Endometrium (tissue), 2 donors: Measurements from ENCODE around the gene METTL2B.
"Not testable (repeated sequence)": the region's sequence is repeated elsewhere in the genome, so short reads cannot be mapped to it uniquely, and the experiment has no call there.

Experiments used
- FAIRE-seq: peaks from 2 replicates; lab custom pipeline; 2012; peaks lifted over from hg19 to GRCh38; lab: Jason Lieb, UNC
- donor health status: control.
- donor health status: control.

METTL2B gene

GRCh38 chr7:128455543-128456254, 20.8 kb upstream of the METTL2B start, which contains the start of gene HILPDA:
Gene HILPDA, plus strand, starts transcription at chr7:128455878. Its CDS starts 1,391 bp downstream, at chr7:128457269.
- FAIRE-seq: no peak

DNA sequence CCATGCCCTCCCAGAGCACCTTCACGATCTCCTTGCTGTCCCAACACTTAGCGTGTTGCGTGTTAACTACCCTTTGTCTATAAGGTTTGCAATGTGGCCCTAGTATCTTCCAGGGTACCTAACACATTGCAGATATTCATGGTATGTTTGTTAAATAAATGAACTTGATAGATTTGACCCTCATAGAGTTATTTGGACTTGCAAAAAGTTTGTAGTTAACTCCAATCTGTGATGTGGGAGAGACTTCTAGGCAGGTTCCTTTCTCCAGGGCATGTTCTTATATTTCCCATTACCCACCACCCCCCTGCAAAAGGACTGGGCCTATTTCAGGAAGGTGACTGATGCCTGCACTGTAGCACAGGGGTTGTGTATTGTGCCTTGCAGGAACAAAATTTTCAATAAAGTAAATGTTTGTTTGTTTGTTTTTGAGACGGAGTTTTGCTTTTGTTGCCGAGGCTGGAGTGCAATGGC, 20.3 kb upstream of the METTL2B start:
- no peak for FAIRE-seq

DNA sequence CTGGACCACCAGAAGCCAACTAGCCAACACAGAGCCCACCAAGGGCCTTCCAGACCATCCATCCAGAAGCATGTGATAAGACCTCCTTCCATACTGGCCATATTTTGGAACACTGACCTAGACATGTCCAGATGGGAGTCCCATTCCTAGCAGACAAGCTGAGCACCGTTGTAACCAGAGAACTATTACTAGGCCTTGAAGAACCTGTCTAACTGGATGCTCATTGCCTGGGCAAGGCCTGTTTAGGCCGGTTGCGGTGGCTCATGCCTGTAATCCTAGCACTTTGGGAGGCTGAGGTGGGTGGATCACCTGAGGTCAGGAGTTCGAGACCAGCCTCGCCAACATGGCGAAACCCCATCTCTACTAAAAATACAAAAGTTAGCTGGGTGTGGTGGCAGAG, 19.2 kb upstream of the METTL2B start:
- FAIRE-seq: not testable (repeated sequence)

DNA sequence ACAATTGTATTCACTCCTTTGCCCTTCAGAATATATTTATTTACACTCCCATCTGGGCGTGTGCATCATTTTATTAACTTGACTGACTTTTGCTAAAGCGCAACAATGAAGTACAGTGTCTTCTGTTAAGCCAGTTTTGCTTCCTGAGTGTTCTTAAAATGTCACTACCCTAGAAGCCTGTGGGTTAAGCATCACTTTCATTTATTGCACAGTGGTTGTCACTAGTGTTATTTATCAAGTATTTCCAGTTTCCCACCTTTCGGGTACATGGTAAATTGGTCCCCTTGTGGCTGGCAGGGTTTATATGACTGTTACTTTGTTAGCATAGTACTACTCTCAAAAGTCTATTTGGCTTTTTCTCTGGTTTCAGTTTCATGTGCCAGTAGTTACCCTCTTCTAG, 17.6 kb upstream of the METTL2B start:
- no peak for FAIRE-seq

GRCh38 chr7:128459394-128459878, 17.1 kb upstream of the METTL2B start:
- FAIRE-seq: no peak

- no peak for FAIRE-seq
These were observed 14.1 kb upstream of the METTL2B start for GRCh38 chr7:128462460-128462859.

DNA sequence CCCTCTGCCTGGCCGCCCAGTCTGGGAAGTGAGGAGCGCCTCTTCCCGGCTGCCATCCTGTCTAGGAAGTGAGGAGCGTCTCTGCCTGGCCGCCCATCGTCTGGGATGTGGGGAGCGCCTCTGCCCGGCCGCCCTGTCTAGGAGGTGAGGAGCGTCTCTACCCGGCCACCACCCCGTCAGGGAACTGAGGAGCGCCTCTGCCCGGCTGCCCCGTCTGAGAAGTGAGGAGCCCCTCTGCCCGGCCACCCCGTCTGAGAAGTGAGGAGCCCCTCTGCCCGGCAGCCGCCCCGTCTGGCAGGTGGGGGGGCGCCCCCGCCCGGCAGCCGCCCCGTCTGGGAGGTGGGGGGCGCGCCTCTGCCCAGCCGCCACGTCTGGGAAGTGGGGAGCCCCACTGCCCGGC, 13.2 kb upstream of the METTL2B start:
- FAIRE-seq: not testable (repeated sequence)

GRCh38 chr7:128463933-128464332, 12.6 kb upstream of the METTL2B start:
- not testable (repeated sequence) for FAIRE-seq

DNA sequence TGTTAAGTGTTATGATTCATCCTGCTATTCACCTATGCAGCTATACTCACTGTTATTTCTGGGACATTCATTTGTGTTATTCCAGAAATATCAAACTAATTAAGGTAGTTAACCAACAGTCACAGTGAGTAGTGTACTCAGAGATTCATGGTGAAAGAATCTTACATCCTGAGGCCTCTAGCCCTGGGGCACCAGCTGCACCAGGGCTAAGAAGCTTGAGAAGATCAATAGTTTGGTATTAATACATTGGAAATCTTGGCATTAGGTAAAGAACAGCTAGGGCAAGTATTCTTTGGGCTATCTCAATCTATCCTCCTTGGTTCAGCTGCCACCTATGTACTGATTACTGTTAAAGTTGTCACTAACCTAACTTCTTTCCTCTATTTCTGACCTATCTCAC, 9.7 kb upstream of the METTL2B start:
- FAIRE-seq: not testable (repeated sequence)

DNA sequence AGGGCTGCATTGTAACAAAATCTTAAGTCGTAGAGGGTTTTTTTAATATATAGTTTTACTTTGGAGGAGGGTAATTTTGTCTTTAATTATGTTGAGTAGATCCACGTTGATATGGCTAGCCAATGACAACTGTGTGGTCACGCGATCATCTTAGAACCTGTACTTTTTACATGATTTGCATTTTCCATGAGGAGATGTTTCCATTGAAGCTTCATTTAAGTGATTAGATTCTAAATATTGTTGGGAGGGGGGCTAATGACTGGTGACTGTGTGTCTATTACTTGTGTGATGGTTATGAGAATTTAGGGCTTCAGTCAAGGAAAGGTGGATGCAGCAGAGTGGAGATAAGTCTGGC, 765 bp downstream of the METTL2B start:
- FAIRE-seq: not testable (repeated sequence)

DNA sequence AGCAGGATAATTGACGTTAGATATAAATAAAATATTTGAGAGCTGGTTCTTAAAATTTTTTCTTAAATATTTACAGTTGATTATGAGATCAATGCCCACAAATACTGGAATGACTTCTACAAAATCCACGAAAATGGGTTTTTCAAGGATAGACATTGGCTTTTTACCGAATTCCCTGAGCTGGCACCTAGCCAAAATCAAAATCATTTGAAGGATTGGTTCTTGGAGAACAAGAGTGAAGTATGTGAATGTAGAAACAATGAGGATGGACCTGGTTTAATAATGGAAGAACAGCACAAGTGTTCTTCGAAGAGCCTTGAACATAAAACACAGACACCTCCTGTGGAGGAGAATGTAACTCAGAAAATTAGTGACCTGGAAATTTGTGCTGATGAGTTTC, 2.5 kb downstream of the METTL2B start:
- FAIRE-seq: not testable (repeated sequence)

DNA sequence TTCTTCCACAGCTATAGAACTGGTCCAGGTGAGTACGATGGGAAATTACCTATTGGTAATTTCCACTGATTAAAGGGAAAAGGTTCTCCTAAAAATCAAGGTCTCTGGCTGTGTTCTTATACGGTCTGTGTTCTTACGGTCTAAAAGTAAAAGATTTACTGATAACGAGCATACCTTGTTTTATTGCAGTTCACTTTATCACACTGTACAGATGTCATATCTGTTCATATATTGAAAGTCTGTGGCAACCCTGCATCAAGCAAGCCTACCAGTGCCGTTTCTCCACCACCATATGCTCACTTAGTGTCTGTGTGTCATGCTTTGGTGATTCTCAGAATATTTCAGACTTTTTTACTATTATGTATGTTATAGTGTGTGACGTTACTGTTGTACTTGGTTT, 11.6 kb downstream of the METTL2B start:
- FAIRE-seq: not testable (repeated sequence)

DNA sequence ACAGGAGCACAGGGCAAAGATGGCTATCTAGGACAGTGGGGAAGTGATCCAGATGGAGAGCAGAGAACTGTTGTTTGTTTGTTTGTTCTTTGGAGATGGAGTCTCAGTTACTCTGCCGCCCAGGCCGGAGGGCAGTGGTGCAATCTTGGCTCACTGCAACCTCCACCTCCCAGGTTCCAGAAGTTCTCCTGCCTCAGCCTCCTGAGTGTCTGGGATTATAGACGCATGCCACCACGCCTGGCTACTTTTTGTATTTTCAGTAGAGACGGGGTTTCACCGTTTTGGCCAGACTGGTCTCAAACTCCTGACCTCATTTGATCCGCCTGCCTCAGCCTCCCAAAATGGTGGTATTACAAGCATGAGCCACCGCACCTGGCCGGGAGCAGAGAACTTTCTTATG, 20.9 kb downstream of the METTL2B start:
- FAIRE-seq: no peak

- FAIRE-seq: not testable (repeated sequence)
These were observed 28.9 kb downstream of the METTL2B start for GRCh38 chr7:128505416-128505815.

DNA sequence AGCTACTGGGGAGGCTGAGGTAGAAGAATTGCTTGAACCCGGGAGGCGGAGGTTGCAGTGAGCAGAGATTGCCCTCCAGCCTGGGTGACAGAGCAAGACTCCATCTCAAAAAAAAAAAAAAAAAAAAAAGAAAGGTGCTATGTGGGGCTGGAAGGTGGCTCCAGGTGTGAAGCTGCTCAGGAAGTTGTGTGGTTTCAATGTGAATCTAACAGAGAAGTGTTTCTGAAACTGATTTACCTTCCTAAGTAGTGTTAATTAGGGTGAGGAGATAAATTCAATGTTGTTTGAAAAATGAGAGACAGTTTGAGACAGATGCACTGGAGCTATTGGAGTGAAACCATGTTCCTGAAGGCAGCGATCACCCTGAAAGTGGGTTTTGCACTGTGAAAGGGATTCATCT, 30.3 kb downstream of the METTL2B start:
- not testable (repeated sequence) for FAIRE-seq

DNA sequence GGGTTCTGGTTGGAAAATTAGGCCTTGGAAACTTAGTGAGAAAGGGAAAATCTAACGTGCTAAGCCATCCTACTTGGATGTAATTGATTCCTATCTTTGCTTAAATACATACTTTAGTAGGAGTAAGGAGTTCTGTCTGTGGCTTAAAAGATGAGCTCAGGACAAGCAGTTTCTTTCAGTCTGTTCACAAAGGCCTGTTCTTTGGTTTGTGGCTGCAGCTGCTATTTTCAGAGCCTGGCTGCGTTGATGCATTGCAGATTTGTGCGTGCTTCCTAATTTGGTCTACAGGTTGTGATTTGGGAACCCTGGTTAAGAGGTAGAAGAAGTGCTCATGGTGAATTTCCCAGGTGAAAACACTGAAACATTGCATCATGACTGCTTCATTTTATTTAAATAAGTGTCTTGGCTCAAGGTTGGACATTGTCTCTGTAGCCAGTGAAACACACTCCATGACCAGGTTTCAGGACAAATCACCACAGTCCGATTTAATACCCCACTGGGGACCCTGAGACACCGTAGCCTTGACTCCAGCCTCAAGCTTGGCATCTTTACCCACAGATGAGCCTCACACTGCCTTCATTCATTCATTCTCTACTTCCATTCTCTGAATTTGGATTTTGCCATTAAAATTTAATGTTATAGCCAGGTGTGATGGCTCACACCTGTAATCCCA, 30.9 kb downstream of the METTL2B start:
- not testable (repeated sequence) for FAIRE-seq

DNA sequence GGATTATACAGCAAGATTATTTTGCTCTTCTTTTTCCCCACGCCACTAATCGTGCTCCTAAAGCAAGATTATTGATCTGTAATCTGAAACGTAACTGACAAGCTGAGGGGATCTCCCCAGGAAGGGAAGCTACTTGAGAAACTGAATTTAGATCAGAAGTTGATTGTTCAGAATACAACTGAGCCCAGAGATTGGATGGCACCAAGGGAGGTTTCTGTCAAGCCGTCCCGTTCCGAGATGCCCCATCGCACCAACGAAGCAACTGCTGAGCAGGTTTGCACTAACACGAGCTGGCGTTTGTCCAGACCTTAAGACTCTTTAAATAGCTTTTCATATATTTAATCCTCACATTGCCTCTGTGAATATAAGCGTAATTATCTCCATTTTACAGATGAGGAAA, 35.1 kb downstream of the METTL2B start:
- not testable (repeated sequence) for FAIRE-seq

DNA sequence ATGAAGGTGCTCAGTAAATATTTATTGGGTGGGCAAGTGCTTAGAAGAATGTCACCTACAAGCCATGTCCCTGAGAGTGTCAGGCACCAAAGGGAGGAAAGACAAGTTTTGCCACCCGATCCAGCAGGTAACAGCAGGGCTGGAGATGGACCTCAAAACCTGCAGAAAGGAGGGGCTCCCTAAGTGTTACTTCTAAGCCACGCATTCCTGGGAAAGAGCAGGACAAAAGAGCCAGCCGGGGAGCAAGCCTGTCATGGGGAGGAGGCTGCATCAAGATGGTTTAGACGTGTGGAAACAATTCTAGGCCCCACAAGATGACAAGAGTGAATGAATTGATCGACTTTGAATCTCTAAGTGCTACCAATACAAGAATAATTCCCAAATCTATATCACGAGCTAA, 38.7 kb downstream of the METTL2B start:
- FAIRE-seq: not testable (repeated sequence)

DNA sequence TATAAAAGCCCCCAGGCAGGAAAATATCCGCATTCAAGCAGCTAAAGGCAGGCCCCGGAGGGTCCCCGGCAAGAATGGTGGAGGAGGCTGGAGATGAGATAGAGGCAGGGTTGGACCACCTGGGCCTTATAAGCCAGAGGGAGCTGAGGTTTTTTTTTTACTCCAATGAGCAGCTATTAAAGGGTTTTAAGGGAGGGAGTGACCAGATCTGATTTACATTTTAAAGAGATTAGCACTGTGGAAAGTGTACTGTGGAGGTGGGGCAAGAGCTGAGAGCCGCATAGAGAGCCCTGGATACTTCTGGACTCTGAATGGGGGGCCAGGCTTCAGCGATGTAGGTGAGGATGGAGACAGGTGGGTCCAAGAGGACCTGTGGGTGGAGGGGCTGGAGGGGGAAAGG, 40.5 kb downstream of the METTL2B start:
- not testable (repeated sequence) for FAIRE-seq

DNA sequence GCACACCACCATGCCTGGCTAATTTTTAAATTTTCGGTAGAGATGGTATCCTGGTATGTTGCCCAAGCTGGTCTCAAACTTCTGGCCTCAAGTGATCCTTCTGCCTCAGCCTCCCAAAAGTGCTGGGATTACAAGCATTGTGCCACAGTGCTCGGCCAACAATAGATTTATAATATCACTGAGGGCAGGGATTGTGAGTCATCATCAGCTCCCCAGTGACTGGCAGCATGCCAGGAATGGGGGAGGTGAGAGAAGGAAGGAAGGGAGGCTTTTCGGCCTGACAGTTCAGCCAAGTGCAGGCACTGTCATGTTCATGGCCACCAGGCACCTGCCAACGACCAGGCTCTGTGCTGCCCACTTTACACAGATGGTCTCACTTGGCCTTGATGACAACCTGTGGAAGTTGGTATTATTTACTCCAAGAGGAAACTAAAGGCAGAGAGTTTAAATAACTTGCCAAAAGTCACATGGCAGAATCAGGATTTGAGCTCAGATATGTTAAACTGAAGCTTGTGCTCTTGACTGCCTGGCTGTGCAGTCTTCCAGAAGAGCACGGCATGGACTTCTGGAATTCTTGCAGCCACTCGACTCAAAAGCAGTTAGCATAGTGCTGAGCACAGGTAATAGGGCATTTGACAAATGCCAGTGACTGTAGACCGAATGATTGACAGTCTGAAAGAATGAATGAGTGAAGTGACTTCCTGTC, 46.8 kb downstream of the METTL2B start:
- FAIRE-seq: not testable (repeated sequence)

DNA sequence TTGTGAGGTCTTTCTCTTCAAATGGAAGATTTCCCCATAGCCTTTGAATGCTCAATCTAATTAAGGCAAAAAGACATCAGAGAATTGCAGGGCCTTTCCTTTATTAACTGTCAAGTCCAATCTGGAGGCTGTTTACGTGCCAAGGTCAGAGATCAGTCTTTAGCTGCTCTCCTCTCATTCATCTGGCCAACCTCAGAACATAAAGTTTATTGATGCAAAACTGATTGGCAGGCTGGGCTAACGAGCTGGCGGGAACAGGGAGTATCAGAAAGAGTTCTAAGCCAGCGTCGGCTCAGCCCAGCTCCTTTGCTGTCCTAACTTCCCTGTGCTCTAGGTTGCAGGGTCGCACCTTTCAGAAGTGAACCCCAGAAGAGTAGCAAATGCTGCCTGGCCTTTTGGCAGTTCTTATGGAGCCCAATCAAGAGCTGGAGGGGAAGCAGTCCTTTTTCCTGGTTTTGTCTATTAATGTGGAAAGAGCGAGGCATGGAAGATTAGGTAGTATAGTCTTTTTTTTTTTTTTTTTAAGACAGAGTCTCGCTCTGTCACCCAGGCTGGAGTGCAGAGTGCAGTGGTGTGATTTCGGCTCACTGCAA, 47.5 kb downstream of the METTL2B start:
- not testable (repeated sequence) for FAIRE-seq

DNA sequence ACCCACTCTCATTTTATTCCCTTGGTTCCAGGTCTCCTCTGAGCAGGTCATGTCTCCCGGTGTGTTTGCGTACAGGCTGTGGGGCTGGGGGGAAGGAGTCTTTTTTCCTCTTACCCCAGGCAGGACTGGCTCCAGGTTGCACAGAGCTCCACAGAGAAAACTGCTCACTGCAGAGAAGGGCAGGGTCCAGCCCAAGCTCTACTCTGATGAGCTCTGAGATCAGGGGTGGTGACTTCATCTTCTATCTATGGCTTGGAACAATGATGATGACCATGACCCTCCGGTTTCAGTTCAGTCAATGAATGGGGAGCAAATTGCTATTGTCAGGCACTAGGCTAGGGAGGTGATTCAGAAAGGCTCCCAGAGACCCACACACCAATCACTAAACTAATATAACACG, 49.0 kb downstream of the METTL2B start:
- FAIRE-seq: not testable (repeated sequence)
